ENCODE results near the gene CYP39A1.

CYP39A1 gene

DNA sequence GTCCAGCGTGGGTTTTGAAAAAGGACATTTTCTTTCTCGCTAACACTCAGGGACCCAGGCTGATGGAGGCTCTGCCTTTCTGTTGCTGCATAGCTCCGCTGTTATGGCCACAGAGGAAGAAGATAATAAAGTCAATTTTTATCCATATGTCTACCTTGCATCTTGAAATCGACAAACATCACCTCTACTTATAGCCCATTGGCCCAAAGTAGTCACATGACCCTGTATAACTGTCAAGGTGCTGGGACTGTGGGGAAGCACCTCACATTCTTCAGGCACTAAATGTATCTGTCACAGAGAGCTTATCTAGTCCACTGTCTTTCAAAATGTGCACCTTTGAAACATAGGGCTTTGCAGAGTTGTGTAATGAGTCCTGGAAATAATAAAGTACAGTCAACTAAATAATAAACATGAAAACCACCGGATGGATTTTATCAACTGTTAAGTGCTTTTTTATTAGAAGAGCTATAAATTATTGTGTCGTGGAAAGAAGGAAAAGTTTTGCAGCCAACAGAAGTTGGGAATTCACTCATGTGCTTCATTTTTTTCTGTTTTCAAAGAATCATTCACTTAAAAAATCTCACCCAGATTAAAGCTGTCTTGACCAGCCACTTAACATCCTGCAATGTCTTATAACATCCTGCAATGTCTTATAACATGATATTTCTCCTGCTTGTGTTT is 113.7 kb downstream of the CYP39A1 start:
- TF ChIP-seq, protein P1, sequence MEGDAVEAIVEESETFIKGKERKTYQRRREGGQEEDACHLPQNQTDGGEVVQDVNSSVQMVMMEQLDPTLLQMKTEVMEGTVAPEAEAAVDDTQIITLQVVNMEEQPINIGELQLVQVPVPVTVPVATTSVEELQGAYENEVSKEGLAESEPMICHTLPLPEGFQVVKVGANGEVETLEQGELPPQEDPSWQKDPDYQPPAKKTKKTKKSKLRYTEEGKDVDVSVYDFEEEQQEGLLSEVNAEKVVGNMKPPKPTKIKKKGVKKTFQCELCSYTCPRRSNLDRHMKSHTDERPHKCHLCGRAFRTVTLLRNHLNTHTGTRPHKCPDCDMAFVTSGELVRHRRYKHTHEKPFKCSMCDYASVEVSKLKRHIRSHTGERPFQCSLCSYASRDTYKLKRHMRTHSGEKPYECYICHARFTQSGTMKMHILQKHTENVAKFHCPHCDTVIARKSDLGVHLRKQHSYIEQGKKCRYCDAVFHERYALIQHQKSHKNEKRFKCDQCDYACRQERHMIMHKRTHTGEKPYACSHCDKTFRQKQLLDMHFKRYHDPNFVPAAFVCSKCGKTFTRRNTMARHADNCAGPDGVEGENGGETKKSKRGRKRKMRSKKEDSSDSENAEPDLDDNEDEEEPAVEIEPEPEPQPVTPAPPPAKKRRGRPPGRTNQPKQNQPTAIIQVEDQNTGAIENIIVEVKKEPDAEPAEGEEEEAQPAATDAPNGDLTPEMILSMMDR (conservative IDR thresholded peaks at IDR 0.05; ENCODE audit: low read depth, low read length) = no peak
- no peaks in the 10 kb centered on the region for H3K27me3 ChIP-seq (ENCODE audit: insufficient read depth, low read depth)
- H3K36me3 ChIP-seq (ENCODE audit: insufficient read depth) = no peaks in the 10 kb centered on the region
- H3K27ac ChIP-seq = no peak overlapping the region
- no peak overlapping the region for H2AFZ ChIP-seq (ENCODE audit: low read depth)
- no peaks in the 10 kb centered on the region for H3K79me2 ChIP-seq (ENCODE audit: insufficient read depth, low read depth)
- no peak overlapping the region for H3K4me3 ChIP-seq (IDR thresholded peaks at IDR 0.05; ENCODE audit: insufficient read depth, low read depth, low read length)
- H3K9ac ChIP-seq = no peak overlapping the region
- no peaks in the 10 kb centered on the region for H4K20me1 ChIP-seq (ENCODE audit: insufficient read depth)
- H3K4me1 ChIP-seq (ENCODE audit: low read depth, poor library complexity, severe bottlenecking) = no peaks in the 10 kb centered on the region
- no peak overlapping the region for H3K4me2 ChIP-seq

DNA sequence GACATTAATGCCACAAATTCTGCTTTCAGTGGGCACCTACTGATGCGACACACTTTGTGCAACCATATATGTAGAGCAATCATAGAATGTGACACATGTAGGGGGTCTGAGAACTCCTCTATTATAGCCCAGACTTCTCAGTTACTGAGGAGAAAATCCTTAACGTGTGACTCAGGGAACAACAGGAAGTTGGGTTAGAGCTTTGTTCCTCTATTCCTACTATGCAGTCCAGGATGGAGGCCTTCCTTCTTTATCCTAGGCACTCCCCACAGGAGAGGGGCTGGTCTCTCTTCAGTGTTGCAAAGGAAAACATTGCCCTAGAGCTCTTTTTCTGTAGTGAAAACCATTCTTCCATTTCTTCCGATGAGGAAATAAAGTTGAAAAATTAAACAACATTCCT is 121.7 kb downstream of the CYP39A1 start:
- no peak overlapping the region for H3K4me2 ChIP-seq

DNA sequence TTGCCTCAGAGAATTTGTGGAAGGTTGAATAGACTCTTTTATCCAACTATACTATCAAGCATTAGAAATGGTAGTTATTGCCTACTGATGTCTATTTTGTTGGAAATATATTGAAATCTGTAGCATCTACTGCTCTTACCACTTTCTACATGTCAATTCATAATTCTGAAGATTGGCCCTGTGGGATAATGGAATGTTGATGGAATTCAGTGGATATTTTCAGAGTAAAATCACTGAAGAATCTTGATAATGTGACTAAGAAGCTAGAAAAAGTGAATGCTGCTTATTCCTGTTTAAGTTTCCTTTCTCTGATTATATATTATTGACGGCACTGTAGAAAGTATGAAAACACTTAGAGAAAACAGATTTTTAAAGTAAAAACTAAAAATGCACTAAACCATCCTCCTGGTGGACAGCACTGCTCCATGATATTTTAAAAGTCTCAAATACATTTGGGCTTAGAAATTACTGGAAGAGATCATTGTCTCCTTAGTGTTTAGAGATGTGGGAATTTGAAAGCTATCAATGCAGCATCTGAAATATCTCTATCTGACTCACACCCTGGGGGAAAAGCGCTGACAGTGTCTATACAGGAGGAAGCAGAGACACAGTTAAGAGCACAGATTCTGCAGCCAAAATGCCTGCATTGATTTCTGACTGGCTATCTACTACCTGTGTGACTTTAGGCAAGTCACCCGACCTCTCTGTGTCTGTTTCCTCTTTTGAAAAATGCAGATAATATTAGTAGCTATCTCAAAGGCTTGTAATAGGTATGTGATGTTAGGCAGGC is 123.5 kb downstream of the CYP39A1 start:
- Histone ChIP-seq H3K4me3 (IDR thresholded peaks at IDR 0.05; ENCODE audit: insufficient read depth, low read depth, low read length) (no peak overlapping the region), H3K79me2 (ENCODE audit: insufficient read depth, low read depth) (no peaks in the 10 kb centered on the region), H3K4me2 (no peak overlapping the region), H3K36me3 (ENCODE audit: insufficient read depth) (no peaks in the 10 kb centered on the region), H3K27ac (no peak overlapping the region), H2AFZ (ENCODE audit: low read depth) (no peak overlapping the region), H3K4me1 (ENCODE audit: low read depth, poor library complexity, severe bottlenecking) (no peaks in the 10 kb centered on the region), H3K27me3 (ENCODE audit: insufficient read depth, low read depth) (no peaks in the 10 kb centered on the region), H3K9ac (no peak overlapping the region), H4K20me1 (ENCODE audit: insufficient read depth) (no peaks in the 10 kb centered on the region)
- TF ChIP-seq, protein P1 (conservative IDR thresholded peaks at IDR 0.05; ENCODE audit: low read depth, low read length) = no peak

More for the DNA sequence above, 121.7 kb downstream of the CYP39A1 start:
- TF ChIP-seq, protein P1 (conservative IDR thresholded peaks at IDR 0.05; ENCODE audit: low read depth, low read length) = no peak
- no peak overlapping the region for H3K9ac ChIP-seq
- no peaks in the 10 kb centered on the region for H3K36me3 ChIP-seq (ENCODE audit: insufficient read depth)
- H3K4me3 ChIP-seq (IDR thresholded peaks at IDR 0.05; ENCODE audit: insufficient read depth, low read depth, low read length) = no peak overlapping the region
- H3K27me3 ChIP-seq (ENCODE audit: insufficient read depth, low read depth) = no peaks in the 10 kb centered on the region
- H3K4me1 ChIP-seq (ENCODE audit: low read depth, poor library complexity, severe bottlenecking) = no peaks in the 10 kb centered on the region
- no peak overlapping the region for H3K27ac ChIP-seq
- no peaks in the 10 kb centered on the region for H4K20me1 ChIP-seq (ENCODE audit: insufficient read depth)
- H2AFZ ChIP-seq (ENCODE audit: low read depth) = no peak overlapping the region
- no peaks in the 10 kb centered on the region for H3K79me2 ChIP-seq (ENCODE audit: insufficient read depth, low read depth)

DNA sequence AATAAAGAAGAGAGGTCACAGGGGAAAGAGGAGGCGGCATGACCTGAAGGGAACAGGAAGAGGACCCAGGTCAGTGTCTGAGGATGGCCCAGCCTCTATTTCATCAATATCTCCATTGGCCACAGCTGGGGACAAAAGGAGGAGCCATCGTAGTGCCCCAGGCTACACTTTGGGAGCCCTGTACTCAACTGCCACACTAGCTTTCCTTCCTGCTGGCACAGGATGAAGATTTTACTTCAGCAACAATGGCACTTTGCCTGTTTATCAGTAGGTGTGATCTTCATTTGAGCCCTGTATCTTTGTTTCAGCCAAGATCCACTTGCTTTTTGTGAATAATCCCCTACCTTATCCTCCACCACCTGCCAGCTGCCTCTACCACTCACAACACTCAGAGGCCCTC is 126.0 kb downstream of the CYP39A1 start:
- no peak overlapping the region for H3K9ac ChIP-seq
- H3K4me1 ChIP-seq (ENCODE audit: low read depth, poor library complexity, severe bottlenecking) = no peaks in the 10 kb centered on the region
- no peaks in the 10 kb centered on the region for H3K36me3 ChIP-seq (ENCODE audit: insufficient read depth)
- H3K4me3 ChIP-seq (IDR thresholded peaks at IDR 0.05; ENCODE audit: insufficient read depth, low read depth, low read length) = no peak overlapping the region
- no peaks in the 10 kb centered on the region for H3K27me3 ChIP-seq (ENCODE audit: insufficient read depth, low read depth)
- no peaks in the 10 kb centered on the region for H4K20me1 ChIP-seq (ENCODE audit: insufficient read depth)
- no peak overlapping the region for H3K27ac ChIP-seq
- TF ChIP-seq, protein P1 (conservative IDR thresholded peaks at IDR 0.05; ENCODE audit: low read depth, low read length) = no peak
- H3K4me2 ChIP-seq = no peak overlapping the region
- no peak overlapping the region for H2AFZ ChIP-seq (ENCODE audit: low read depth)
- no peaks in the 10 kb centered on the region for H3K79me2 ChIP-seq (ENCODE audit: insufficient read depth, low read depth)

Data from KMS-11 (cell line).